ENCODE data around the gene RNF212.

The RNF212 gene

GRCh38 chr4:1124818-1125217 is 11.5 kb upstream of the RNF212 start (continued):
- TF ChIP-seq PATZ1 (CRISPR knock-in tag; IDR thresholded peaks at IDR 0.05; ENCODE audit: borderline replicate concordance): no peak
- no peak for TF ChIP-seq ARNTL (CRISPR knock-in tag; IDR thresholded peaks at IDR 0.05; ENCODE audit: borderline replicate concordance, low read depth)
- TF ChIP-seq ZC3H10 (CRISPR knock-in tag; IDR thresholded peaks at IDR 0.05): no peak
- TF ChIP-seq ZNF70 (CRISPR knock-in tag; IDR thresholded peaks at IDR 0.05): no peak
- TF ChIP-seq TOX (CRISPR knock-in tag; IDR thresholded peaks at IDR 0.05; ENCODE audit: borderline replicate concordance): no peak
- TF ChIP-seq SNAI2 (CRISPR knock-in tag; IDR thresholded peaks at IDR 0.05): no peak
- TF ChIP-seq PPARA (CRISPR knock-in tag; IDR thresholded peaks at IDR 0.05; ENCODE audit: borderline replicate concordance): no peak
- no peak for TF ChIP-seq ZNF8 (CRISPR knock-in tag; IDR thresholded peaks at IDR 0.05)

GRCh38 chr4:1122505-1122904 is 9.1 kb upstream of the RNF212 start:
- TF ChIP-seq CREB5 (CRISPR knock-in tag; IDR thresholded peaks at IDR 0.05; ENCODE audit: low read depth) (no peak), BACH2 (CRISPR knock-in tag; IDR thresholded peaks at IDR 0.05; ENCODE audit: borderline replicate concordance) (no peak), RARB (CRISPR knock-in tag; IDR thresholded peaks at IDR 0.05) (no peak), ZNF8 (CRISPR knock-in tag; IDR thresholded peaks at IDR 0.05) (no peak), PATZ1 (CRISPR knock-in tag; IDR thresholded peaks at IDR 0.05; ENCODE audit: borderline replicate concordance) (no peak), ZC3H10 (CRISPR knock-in tag; IDR thresholded peaks at IDR 0.05) (no peak), ZFP30 (CRISPR knock-in tag; IDR thresholded peaks at IDR 0.05) (no peak), CSDC2 (CRISPR knock-in tag; IDR thresholded peaks at IDR 0.05) (no peak), OSR1 (CRISPR knock-in tag; IDR thresholded peaks at IDR 0.05) (no peak), ZNF70 (CRISPR knock-in tag; IDR thresholded peaks at IDR 0.05) (no peak)
- no peak for ATAC-seq

- TF ChIP-seq TCF4 (CRISPR knock-in tag; IDR thresholded peaks at IDR 0.05; ENCODE audit: borderline replicate concordance): no peak
- TF ChIP-seq CREB5 (CRISPR knock-in tag; IDR thresholded peaks at IDR 0.05; ENCODE audit: low read depth): no peak
- no peak for TF ChIP-seq TSHZ2 (CRISPR knock-in tag; IDR thresholded peaks at IDR 0.05)
- no peak for TF ChIP-seq PPARA (CRISPR knock-in tag; IDR thresholded peaks at IDR 0.05; ENCODE audit: borderline replicate concordance)
- TF ChIP-seq ISL1 (CRISPR knock-in tag; IDR thresholded peaks at IDR 0.05): no peak
- no peak for TF ChIP-seq PATZ1 (CRISPR knock-in tag; IDR thresholded peaks at IDR 0.05; ENCODE audit: borderline replicate concordance)
- TF ChIP-seq ZC3H10 (CRISPR knock-in tag; IDR thresholded peaks at IDR 0.05): no peak
- TF ChIP-seq CSDC2 (CRISPR knock-in tag; IDR thresholded peaks at IDR 0.05): no peak
- TF ChIP-seq ZFP30 (CRISPR knock-in tag; IDR thresholded peaks at IDR 0.05): no peak
- TF ChIP-seq ZNF70 (CRISPR knock-in tag; IDR thresholded peaks at IDR 0.05): no peak
- no peak for TF ChIP-seq RARB (CRISPR knock-in tag; IDR thresholded peaks at IDR 0.05)
- no peak for TF ChIP-seq ZNF565 (CRISPR knock-in tag; conservative IDR thresholded peaks at IDR 0.05; ENCODE audit: low read depth)
- no peak for TF ChIP-seq POU6F1 (CRISPR knock-in tag; IDR thresholded peaks at IDR 0.05; ENCODE audit: borderline replicate concordance, low read depth)
- no peak for ATAC-seq
Measured at GRCh38 chr4:1116838-1117237, 3.5 kb upstream of the RNF212 start.
